IMR-90 (cell line): ENCODE measurements around the gene GAS7. TPM values are rescaled to one million over a fixed set of nuclear protein-coding genes. Genes with fewer than 3 reads are reported as not detected.
A peak's percentile ranks its signal among the peaks of the same experiment; 100 is the strongest.

ENCODE experiments used
- ATAC-seq: fragments of 200-7000 bp; cut with Tn5 transposase; 2 replicates; pipeline ENCODE4 v1.9.1; 2020; ENCODE audit warnings: low read depth, mild to moderate bottlenecking, moderate library complexity
- BruUV-seq: library from RNA; stranded (reverse); fragments of 400-500 nt; replicated peaks from 2 replicates; lab custom pipeline; 2021; lab: Mats Ljungman, UMichigan
- CTCF ChIA-PET: fragments of 300-600 bp; formaldehyde crosslinking; extraction: SDS; loops from one replicate; lab custom pipeline; 2021; ENCODE audit warnings: antibody characterized with exemption; lab: Yijun Ruan, JAX
- POLR2A ChIA-PET: fragments of 300-600 bp; sonication (Branson Sonifier 250); formaldehyde crosslinking; loops from one replicate; lab custom pipeline; 2022; ENCODE audit warnings: antibody characterized with exemption; ENCODE audit not compliant: unreplicated experiment; lab: Charles Lee
- DNase-seq: peaks from one replicate; pipeline ENCODE4 v3.0.0; 2013
- H2AFZ ChIP-seq: replicated peaks from 2 replicates; pipeline ENCODE3; 2013; ENCODE audit warnings: low read length, mild to moderate bottlenecking; ENCODE audit not compliant: poor library complexity
- H2AK5ac ChIP-seq: 2 replicates; pipeline ENCODE4 v1.6.1; 2013; ENCODE audit warnings: low read depth, low read length, inconsistent platforms
- H2AK9ac ChIP-seq: replicated peaks from 2 replicates; pipeline ENCODE3; 2013; ENCODE audit warnings: mild to moderate bottlenecking, low read depth, low read length, moderate library complexity; ENCODE audit not compliant: poor library complexity
- H2BK120ac ChIP-seq: 2 replicates; pipeline ENCODE4 v1.6.1; 2013; ENCODE audit warnings: low read depth, low read length, inconsistent platforms
- H2BK15ac ChIP-seq: 3 replicates; pipeline ENCODE4 v1.6.1; 2013; ENCODE audit warnings: low read depth, low read length, inconsistent platforms
- H2BK20ac ChIP-seq: 2 replicates; pipeline ENCODE4 v1.6.1; 2013; ENCODE audit warnings: low read depth, mild to moderate bottlenecking, inconsistent platforms, low read length, moderate library complexity
- H2BK5ac ChIP-seq: 2 replicates; pipeline ENCODE4 v1.6.1; 2013; ENCODE audit warnings: mild to moderate bottlenecking, low read depth, low read length, inconsistent platforms; ENCODE audit not compliant: poor library complexity, severe bottlenecking
- H3K14ac ChIP-seq: replicated peaks from 2 replicates; pipeline ENCODE4 v1.6.1; 2013; ENCODE audit warnings: low read depth, low read length, inconsistent platforms
- H3K18ac ChIP-seq: 2 replicates; pipeline ENCODE4 v1.6.1; 2013; ENCODE audit warnings: low read depth, low read length, control low read depth
- H3K23ac ChIP-seq: 2 replicates; pipeline ENCODE4 v1.6.1; 2013; ENCODE audit warnings: low read depth, low read length, inconsistent platforms
- H3K27ac ChIP-seq: 2 replicates; pipeline ENCODE4 v1.5.1; 2013; ENCODE audit warnings: mild to moderate bottlenecking, control low read depth, low read length; ENCODE audit not compliant: insufficient read depth
- H3K27me3 ChIP-seq: 2 replicates; pipeline ENCODE4 v1.6.1; 2013; ENCODE audit warnings: low read length; ENCODE audit not compliant: control insufficient read depth, insufficient read depth
- H3K36me3 ChIP-seq: 2 replicates; pipeline ENCODE4 v1.6.1; 2013; ENCODE audit warnings: low read length, mixed read lengths; ENCODE audit not compliant: control insufficient read depth, insufficient read depth
- H3K4ac ChIP-seq: 2 replicates; pipeline ENCODE4 v1.6.1; 2013; ENCODE audit warnings: low read depth, low read length, inconsistent platforms
- H3K4me1 ChIP-seq: 2 replicates; pipeline ENCODE4 v1.6.1; 2013; ENCODE audit warnings: low read length, mixed read lengths; ENCODE audit not compliant: control insufficient read depth, insufficient read depth
- H3K4me2 ChIP-seq: 2 replicates; pipeline ENCODE4 v1.6.1; 2013; ENCODE audit warnings: low read depth, mild to moderate bottlenecking, control low read depth, low read length, moderate library complexity
- H3K4me3 ChIP-seq: 2 replicates; pipeline ENCODE4 v1.5.1; 2013; ENCODE audit warnings: low read depth, mild to moderate bottlenecking, control low read depth, low read length, moderate library complexity; ENCODE audit not compliant: insufficient read depth
- H3K56ac ChIP-seq: 2 replicates; pipeline ENCODE4 v1.6.1; 2013; ENCODE audit warnings: low read length, inconsistent platforms; ENCODE audit not compliant: insufficient read depth; ENCODE audit errors: extremely low read depth
- H3K79me1 ChIP-seq, 2 experiments: 2 replicates each; pipeline ENCODE4 v1.6.1; 2013; ENCODE audit warnings: low read length in 2 of 2, inconsistent platforms in 1 of 2, low read depth in 1 of 2
- H3K9ac ChIP-seq: 2 replicates; pipeline ENCODE4 v1.6.1; 2013; ENCODE audit warnings: low read depth, low read length, control low read depth
- H3K9me1 ChIP-seq: 2 replicates; pipeline ENCODE4 v1.6.1; 2013; ENCODE audit warnings: low read length, inconsistent platforms; ENCODE audit not compliant: insufficient read depth
- H3K9me3 ChIP-seq: 2 replicates; pipeline ENCODE4 v1.6.1; 2013; ENCODE audit warnings: low read length; ENCODE audit not compliant: control insufficient read depth, insufficient read depth
- H4K20me1 ChIP-seq: 2 replicates; pipeline ENCODE4 v1.6.1; 2013; ENCODE audit warnings: low read length, inconsistent platforms; ENCODE audit not compliant: insufficient read depth
- H4K5ac ChIP-seq: 2 replicates; pipeline ENCODE4 v1.6.1; 2013; ENCODE audit warnings: mild to moderate bottlenecking, low read depth, low read length, control low read depth
- H4K8ac ChIP-seq, 2 experiments: 2 replicates each; pipeline ENCODE4 v1.6.1; 2013; ENCODE audit warnings: low read depth in 2 of 2, low read length in 2 of 2, control low read depth in 1 of 2, inconsistent platforms in 1 of 2
- H4K91ac ChIP-seq: 2 replicates; pipeline ENCODE4 v1.6.1; 2013; ENCODE audit warnings: low read depth, low read length, inconsistent platforms; ENCODE audit not compliant: insufficient read depth
- CEBPB ChIP-seq: IDR thresholded peaks from 2 replicates; pipeline ENCODE4 v1.6.1; 2012; ENCODE audit warnings: low read depth, low read length, improper control_type of control experiment
- CHD1 ChIP-seq: IDR thresholded peaks from 2 replicates; pipeline ENCODE4 v1.6.1; 2012; ENCODE audit warnings: low read depth, low read length, improper control_type of control experiment
- CTCF ChIP-seq: conservative IDR thresholded peaks from 2 replicates; pipeline ENCODE4 v1.5.1; 2012; ENCODE audit warnings: mild to moderate bottlenecking, low read depth, low read length, improper control_type of control experiment
- FOS ChIP-seq: fragments of 150-350 bp; IDR thresholded peaks from 2 replicates; pipeline ENCODE4 v1.6.1; 2016; ENCODE audit warnings: low read depth, low read length
- MAFK ChIP-seq: IDR thresholded peaks from 2 replicates; pipeline ENCODE4 v1.6.1; 2012; ENCODE audit warnings: low read depth, low read length, improper control_type of control experiment
- MAZ ChIP-seq: IDR thresholded peaks from 2 replicates; pipeline ENCODE4 v1.6.1; 2012; ENCODE audit warnings: low read depth, mild to moderate bottlenecking, low read length, improper control_type of control experiment, moderate library complexity, borderline replicate concordance
- NFE2L2 ChIP-seq: fragments of 150-350 bp; IDR thresholded peaks from 2 replicates; pipeline ENCODE4 v1.6.1; 2016; ENCODE audit warnings: low read depth, mild to moderate bottlenecking, low read length
- RAD21 ChIP-seq: IDR thresholded peaks from 2 replicates; pipeline ENCODE4 v1.6.1; 2012; ENCODE audit warnings: low read length, improper control_type of control experiment
- RCOR1 ChIP-seq: IDR thresholded peaks from 2 replicates; pipeline ENCODE4 v1.6.1; 2012; ENCODE audit warnings: mild to moderate bottlenecking, low read length, improper control_type of control experiment; ENCODE audit not compliant: insufficient replicate concordance
- RFX5 ChIP-seq: IDR thresholded peaks from 2 replicates; pipeline ENCODE4 v1.8.0; 2012; ENCODE audit warnings: low read depth, mild to moderate bottlenecking, low read length, moderate library complexity
- SMC3 ChIP-seq: fragments of 150-350 bp; IDR thresholded peaks from 2 replicates; pipeline ENCODE4 v1.6.1; 2016; ENCODE audit warnings: low read depth, mild to moderate bottlenecking, antibody characterized with exemption, low read length, moderate library complexity
- WGBS, 2 experiments: methylation state at CpG; one replicate each; pipeline versions ENCODE4 v1.1.5 to v1.1.7; 2013; ENCODE audit warnings: missing lambda C conversion rate in 2 of 2; ENCODE audit not compliant: insufficient read length in 1 of 2; ENCODE audit errors: extremely low coverage in 2 of 2; 5-methylcytosine and 5-hydroxymethylcytosine counted together
- dilution Hi-C: fragments of 300-500 bp; cut with HindIII; formaldehyde crosslinking; loops from one replicate; pipeline ENCODE4 v1.14.3; 2018; ENCODE audit warnings: low sequenced_read_pairs; ENCODE audit not compliant: unreplicated experiment
- in situ Hi-C: fragments of 300-500 bp; cut with MboI; formaldehyde crosslinking; loops from 3 replicates; pipeline ENCODE4 v1.14.3; 2019; ENCODE audit warnings: low sequenced_read_pairs, inconsistent platforms, mixed read lengths
- intact Hi-C: fragments of 100-400 bp; cut with micrococcal nuclease; formaldehyde crosslinking; loops from 2 replicates; pipeline ENCODE4 v1.10.0; 2022
- polyA plus RNA-seq, 3 experiments: library from polyadenylated mRNA; depleted of rRNA; stranded (reverse); fragments of >200 nt; gene quantifications; 2 replicates each; pipeline ENCODE4 v1.2.3, GENCODE V29; 2012; ENCODE audit warnings: low replicate concordance in 1 of 3
- total RNA-seq: library from RNA; depleted of rRNA; stranded (reverse); fragments of >200 nt; gene quantifications from 2 replicates; pipeline ENCODE4 v1.2.3, GENCODE V29; 2012

Gene GAS7
- total and polyA plus RNA-seq, 2 of the 4 experiments (the other 2 are of a cell fraction), result 4.6 to 5.0 TPM

- peak overlapping the region; percentile 7 for H2AFZ ChIP-seq
- no peak overlapping the region for H3K56ac ChIP-seq
- intact Hi-C loops (no loop called here), in situ Hi-C loops (no loop called here), dilution Hi-C loops (no loop called here)
- H3K27me3 ChIP-seq, result no peaks in the 10 kb centered on the region
- H3K14ac ChIP-seq, result no peak overlapping the region
- H4K91ac ChIP-seq, result no peak overlapping the region; the same call in 1 of the 2 replicates
- ChIA-PET POLR2A (no interaction called here), CTCF (interaction anchor here (0.6 kb wide), 1 partner anchor 158 kb away, joined by 3 read pairs; no protein-coding TSS in a partner anchor)
- H3K23ac ChIP-seq, result no peak overlapping the region
- no peak overlapping the region for H3K4me3 ChIP-seq
- BruUV-seq, result no TSS peak
- no peak overlapping the region for H4K5ac ChIP-seq
- H3K9me1 ChIP-seq, result peaks cover 2% of the 10 kb centered on the region; the same call in 1 of the 2 replicates
- no peak overlapping the region for H4K8ac ChIP-seq
- H2BK20ac ChIP-seq, result no peak overlapping the region
- H2AK5ac ChIP-seq, result no peak overlapping the region
- no peaks in the 10 kb centered on the region for H3K9me3 ChIP-seq
- no peak overlapping the region for H3K4ac ChIP-seq
- no peak; the same call in 1 of the 2 replicates for ATAC-seq
- H2BK120ac ChIP-seq, result no peak overlapping the region
- H3K4me1 ChIP-seq, result peaks cover 2% of the 10 kb centered on the region; the same call in 1 of the 2 replicates
- no peaks in the 10 kb centered on the region for H3K36me3 ChIP-seq
- no peak overlapping the region for H3K9ac ChIP-seq
- no peak overlapping the region for H3K4me2 ChIP-seq
- no peak overlapping the region for H2AK9ac ChIP-seq
- H3K79me1 ChIP-seq, result no peaks in the 10 kb centered on the region
- no peak overlapping the region for H3K27ac ChIP-seq
- H2BK5ac ChIP-seq, result no peak overlapping the region
- DNase-seq, result peak; percentile 66
- H2BK15ac ChIP-seq, result no peak overlapping the region
- TF ChIP-seq MAZ (no peak), CEBPB (no peak), CTCF (no peak), RAD21 (no peak), NFE2L2 (no peak), SMC3 (no peak), RCOR1 (no peak), FOS (no peak), MAFK (no peak), CHD1 (no peak), RFX5 (no peak)
- no peaks in the 10 kb centered on the region for H4K20me1 ChIP-seq
- WGBS, 2 experiments, result 100% methylated on average over 3 of the region's 9 CpGs; no CpG with 5 or more reads in 1 of the 2 experiments
- H3K18ac ChIP-seq, result no peak overlapping the region
Observed at GRCh38 chr17:10013365-10014112, 184.9 kb downstream of the GAS7 start.
